H9 (cell line): ENCODE data around the gene ZNF483. TPM values are rescaled to one million over a fixed set of nuclear protein-coding genes. Genes with fewer than 3 reads are reported as not detected.
A peak's percentile ranks its signal among the peaks of the same experiment; 100 is the strongest.

Experiments used
- DNase-seq: peaks from one replicate; pipeline ENCODE4 v3.0.0-alpha.2; 2017
- H2AFZ ChIP-seq: one replicate; pipeline ENCODE4 v1.6.1; 2013; ENCODE audit warnings: mild to moderate bottlenecking, low read length, control low read depth, moderate library complexity
- H2AK5ac ChIP-seq: 2 replicates; pipeline ENCODE4 v1.6.1; 2013; ENCODE audit warnings: low read length, control low read depth, mixed read lengths; ENCODE audit not compliant: insufficient read length
- H2BK120ac ChIP-seq: one replicate; pipeline ENCODE4 v1.6.1; 2013; ENCODE audit warnings: low read depth, mild to moderate bottlenecking, low read length, control low read depth, inconsistent platforms; ENCODE audit not compliant: poor library complexity, severe bottlenecking
- H2BK12ac ChIP-seq: 2 replicates; pipeline ENCODE4 v1.6.1; 2013; ENCODE audit warnings: low read length, control low read depth, mixed read lengths, low read depth; ENCODE audit not compliant: insufficient read length
- H2BK15ac ChIP-seq: 2 replicates; pipeline ENCODE4 v1.6.1; 2013; ENCODE audit warnings: low read depth, low read length, control low read depth
- H2BK20ac ChIP-seq: one replicate; pipeline ENCODE4 v1.6.1; 2013; ENCODE audit warnings: low read depth, mild to moderate bottlenecking, low read length, control low read depth, inconsistent platforms; ENCODE audit not compliant: poor library complexity, severe bottlenecking
- H2BK5ac ChIP-seq: 2 replicates; pipeline ENCODE4 v1.6.1; 2013; ENCODE audit warnings: low read length, control low read depth, mixed read lengths; ENCODE audit not compliant: insufficient read length
- H3K14ac ChIP-seq: 2 replicates; pipeline ENCODE4 v1.6.1; 2013; ENCODE audit warnings: low read length, control low read depth; ENCODE audit not compliant: insufficient read depth
- H3K18ac ChIP-seq: 2 replicates; pipeline ENCODE4 v1.6.1; 2013; ENCODE audit warnings: low read depth, mild to moderate bottlenecking, mixed read lengths, low read length, control low read depth; ENCODE audit not compliant: insufficient read length
- H3K23ac ChIP-seq: 2 replicates; pipeline ENCODE4 v1.6.1; 2013; ENCODE audit warnings: low read length, control low read depth, mixed read lengths, low read depth; ENCODE audit not compliant: insufficient read length
- H3K23me2 ChIP-seq: 2 replicates; pipeline ENCODE4 v1.6.1; 2013; ENCODE audit warnings: low read depth, mild to moderate bottlenecking, mixed read lengths, low read length, control low read depth; ENCODE audit not compliant: insufficient read length, poor library complexity, severe bottlenecking
- H3K27ac ChIP-seq: 2 replicates; pipeline ENCODE4 v1.5.1; 2013; ENCODE audit warnings: low read length, control low read depth, mixed read lengths, low read depth; ENCODE audit not compliant: insufficient read length
- H3K27me3 ChIP-seq: 2 replicates; pipeline ENCODE4 v1.6.1; 2013; ENCODE audit warnings: low read length, control low read depth, inconsistent platforms; ENCODE audit not compliant: insufficient read depth
- H3K4ac ChIP-seq: 2 replicates; pipeline ENCODE4 v1.6.1; 2013; ENCODE audit warnings: low read depth, mild to moderate bottlenecking, control low read depth, inconsistent platforms, low read length, moderate library complexity
- H3K4me1 ChIP-seq: 2 replicates; pipeline ENCODE4 v1.6.1; 2013; ENCODE audit warnings: low read length, control low read depth, inconsistent platforms; ENCODE audit not compliant: insufficient read depth
- H3K4me2 ChIP-seq: 2 replicates; pipeline ENCODE4 v1.6.1; 2013; ENCODE audit warnings: low read length, control low read depth, mixed read lengths; ENCODE audit not compliant: insufficient read length, insufficient read depth
- H3K56ac ChIP-seq: 2 replicates; pipeline ENCODE4 v1.6.1; 2013; ENCODE audit warnings: low read depth, mild to moderate bottlenecking, mixed read lengths, low read length, control low read depth; ENCODE audit not compliant: insufficient read length
- H3K79me1 ChIP-seq: 2 replicates; pipeline ENCODE4 v1.6.1; 2013; ENCODE audit warnings: low read depth, mild to moderate bottlenecking, moderate library complexity, low read length, control low read depth, inconsistent platforms; ENCODE audit not compliant: insufficient read depth, poor library complexity, severe bottlenecking
- H3K79me2 ChIP-seq: 2 replicates; pipeline ENCODE4 v1.6.1; 2013; ENCODE audit warnings: low read length, control low read depth, inconsistent platforms; ENCODE audit not compliant: insufficient read depth
- H3K9ac ChIP-seq: 2 replicates; pipeline ENCODE4 v1.6.1; 2013; ENCODE audit warnings: low read length, control low read depth, mixed read lengths; ENCODE audit not compliant: insufficient read length; ENCODE audit errors: extremely low read depth
- H3K9me3 ChIP-seq: one replicate; pipeline ENCODE4 v1.6.1; 2013; ENCODE audit warnings: low read depth, low read length, inconsistent platforms; ENCODE audit not compliant: control insufficient read depth
- H3T11ph ChIP-seq: one replicate; pipeline ENCODE4 v1.6.1; 2013; ENCODE audit warnings: mild to moderate bottlenecking, low read length, control low read depth, inconsistent platforms
- H4K20me1 ChIP-seq: one replicate; pipeline ENCODE4 v1.6.1; 2013; ENCODE audit not compliant: control insufficient read depth, insufficient read length, insufficient read depth
- H4K5ac ChIP-seq: 2 replicates; pipeline ENCODE4 v1.6.1; 2013; ENCODE audit warnings: low read depth, mild to moderate bottlenecking, mixed read lengths, low read length, control low read depth; ENCODE audit not compliant: insufficient read length
- H4K8ac ChIP-seq: replicated peaks from 2 replicates; pipeline ENCODE4 v1.6.1; 2013; ENCODE audit warnings: low read length, control low read depth, mixed read lengths, low read depth; ENCODE audit not compliant: insufficient read length
- H4K91ac ChIP-seq: 2 replicates; pipeline ENCODE4 v1.6.1; 2013; ENCODE audit warnings: low read depth, mild to moderate bottlenecking, moderate library complexity, mixed read lengths, low read length, control low read depth; ENCODE audit not compliant: insufficient read length
- H3K27ac Mint-ChIP-seq, 3 experiments: 2 replicates in 2 of 3; 3 replicates in 1 of 3; pipeline ENCODE4 v1.8.0; 2020 to 2021; ENCODE audit warnings: mixed read lengths in 3 of 3, mild to moderate bottlenecking in 1 of 3, moderate library complexity in 1 of 3
- H3K27me3 Mint-ChIP-seq: 2 replicates; pipeline ENCODE4 v1.8.0; 2021; ENCODE audit warnings: low read depth, mild to moderate bottlenecking, moderate library complexity, mixed read lengths
- H3K36me3 Mint-ChIP-seq, 3 experiments: 2 replicates in 2 of 3; 3 replicates in 1 of 3; pipeline ENCODE4 v1.8.0; 2020 to 2021; ENCODE audit warnings: low read depth in 3 of 3, mixed read lengths in 3 of 3; ENCODE audit not compliant: insufficient read depth in 1 of 3
- H3K4me1 Mint-ChIP-seq, 2 experiments: 2 replicates each; pipeline ENCODE4 v1.8.0; 2020; ENCODE audit warnings: mixed read lengths in 2 of 2
- H3K4me3 Mint-ChIP-seq, 2 experiments: 2 replicates in 1 of 2; 3 replicates in 1 of 2; pipeline ENCODE4 v1.8.0; 2020 to 2021; ENCODE audit warnings: mild to moderate bottlenecking in 2 of 2, mixed read lengths in 2 of 2, moderate library complexity in 1 of 2
- H3K9me3 Mint-ChIP-seq, 2 experiments: 2 replicates in 1 of 2; 3 replicates in 1 of 2; pipeline ENCODE4 v1.8.0; 2020; ENCODE audit warnings: mild to moderate bottlenecking in 2 of 2, mixed read lengths in 2 of 2, moderate library complexity in 1 of 2
- CTCF ChIP-seq: fragments of 200-600 bp; sonication (generic); conservative IDR thresholded peaks from 3 replicates; pipeline ENCODE4 v1.8.0; 2021; ENCODE audit warnings: antibody characterized with exemption, mild to moderate bottlenecking
- WGBS: extraction: QIAGEN DNeasy Blood & Tissue Kit; methylation state at CpG from one replicate; pipeline ENCODE4 v1.1.7; 2013; ENCODE audit warnings: missing lambda C conversion rate, low lambda C conversion rate, mixed read lengths; ENCODE audit not compliant: insufficient read length; ENCODE audit errors: extremely low coverage; 5-methylcytosine and 5-hydroxymethylcytosine counted together
- total RNA-seq: library from RNA; stranded (reverse); gene quantifications from 2 replicates; pipeline ENCODE4 v1.2.1, GENCODE V29; 2021

Gene ZNF483
- total RNA-seq, 1 experiment from 2014 or later, result 48.1 TPM

DNA sequence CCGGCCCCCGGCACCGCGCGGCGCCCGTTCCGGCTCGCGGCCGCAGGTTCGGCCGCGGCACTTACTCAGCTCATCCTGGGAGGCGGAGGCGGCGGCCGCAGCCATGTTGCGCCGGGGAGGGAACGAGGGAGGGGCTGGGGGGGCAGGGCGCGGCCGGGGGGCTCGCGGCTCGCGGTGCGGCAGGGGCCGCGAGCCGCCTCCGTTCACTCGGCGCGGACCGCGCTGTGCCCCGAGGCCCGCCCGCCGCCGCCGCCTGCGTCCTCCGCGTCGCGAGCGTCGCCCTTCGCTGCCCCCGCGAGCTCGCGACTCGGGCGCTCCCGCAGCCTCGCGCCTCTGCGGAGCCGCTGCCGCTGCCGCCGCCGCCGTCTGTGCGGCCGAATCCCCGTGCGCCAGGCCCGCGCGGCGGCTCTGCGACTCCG lies 41.5 kb upstream of the ZNF483 start:
- no peak overlapping the region for H3K56ac ChIP-seq
- Mint-ChIP-seq H3K36me3 (peaks cover 0 to 4% (median 0%) of the 10 kb centered on the region in 3 experiments; a peak in 2 of 7 replicates), H3K27ac (no peak overlapping the region), H3K9me3 (no peaks in the 10 kb centered on the region), H3K4me1 (peaks cover 19 to 23% of the 10 kb centered on the region in 2 experiments), H3K27me3 (no peaks in the 10 kb centered on the region), H3K4me3 (peak overlapping the region in 1 of 2 experiments; percentile 83; a peak in 2 of 5 replicates)
- no peaks in the 10 kb centered on the region for H3K27me3 ChIP-seq
- DNase-seq, result no peak
- H2BK5ac ChIP-seq, result no peak overlapping the region
- TF ChIP-seq CTCF, result no peak
- H3K23me2 ChIP-seq, result peaks cover 12% of the 10 kb centered on the region
- H2BK20ac ChIP-seq, result no peak overlapping the region
- H2AFZ ChIP-seq, result no peak overlapping the region
- H3K9ac ChIP-seq, result no peak overlapping the region
- H3K4me2 ChIP-seq, result peak overlapping the region; percentile 85
- no peak overlapping the region for H4K91ac ChIP-seq
- no CpG with 5 or more reads among the region's 78 CpGs for WGBS
- no peak overlapping the region for H2AK5ac ChIP-seq
- H2BK12ac ChIP-seq, result no peak overlapping the region
- no peaks in the 10 kb centered on the region for H3K79me1 ChIP-seq
- no peak overlapping the region for H3T11ph ChIP-seq
- no peak overlapping the region for H4K8ac ChIP-seq
- H3K4ac ChIP-seq, result no peak overlapping the region
- no peak overlapping the region for H2BK15ac ChIP-seq
- H3K23ac ChIP-seq, result no peak overlapping the region
- peaks cover 3% of the 10 kb centered on the region; the same call in 1 of the 2 replicates for H3K4me1 ChIP-seq
- no peak overlapping the region for H4K5ac ChIP-seq
- H3K18ac ChIP-seq, result no peak overlapping the region
- no peaks in the 10 kb centered on the region for H4K20me1 ChIP-seq
- no peak overlapping the region for H3K27ac ChIP-seq
- no peaks in the 10 kb centered on the region for H3K9me3 ChIP-seq
- peaks cover 33% of the 10 kb centered on the region; the same call in 1 of the 2 replicates for H3K79me2 ChIP-seq
- H3K14ac ChIP-seq, result peak overlapping the region; percentile 88; the same call in 1 of the 2 replicates
- H2BK120ac ChIP-seq, result no peak overlapping the region
